GM12878 (cell line): ENCODE results near the gene SPATA24. TPM values are rescaled to one million over a fixed set of nuclear protein-coding genes. Genes with fewer than 3 reads are reported as not detected.

Experiments used
- BHLHE40 ChIP-seq, 2 experiments: fragments of 450-650 bp in 1 of 2; IDR thresholded peaks; 2 replicates each; pipeline ENCODE4 v1.6.1; 2011 to 2017; ENCODE audit warnings: low read depth in 2 of 2, borderline replicate concordance in 1 of 2, improper control_type of control experiment in 1 of 2, low read length in 1 of 2, mild to moderate bottlenecking in 1 of 2
- CBX3 ChIP-seq: fragments of 200-600 bp; sonication (generic); IDR thresholded peaks from 2 replicates; pipeline ENCODE4 v1.6.1; 2016; ENCODE audit warnings: low read depth, borderline replicate concordance
- CHD4 ChIP-seq: fragments of 200-600 bp; sonication (generic); IDR thresholded peaks from 2 replicates; pipeline ENCODE4 v1.6.1; 2016; ENCODE audit warnings: mild to moderate bottlenecking
- EED ChIP-seq: sonication (generic); IDR thresholded peaks from 2 replicates; pipeline ENCODE4 v1.6.1; 2016; ENCODE audit warnings: antibody characterized with exemption, low read depth
- EGR1 ChIP-seq, 2 experiments: IDR thresholded peaks; 1 replicate in 1 of 2; 2 replicates in 1 of 2; pipeline ENCODE4 v1.6.1; 2011 to 2012; ENCODE audit warnings: low read depth in 2 of 2, low read length in 2 of 2, borderline replicate concordance in 1 of 2, mild to moderate bottlenecking in 1 of 2, moderate library complexity in 1 of 2
- EP300 ChIP-seq, 2 experiments: fragments of 150-350 bp in 1 of 2; IDR thresholded peaks; 2 replicates each; pipeline ENCODE4 v1.6.1; 2011 to 2012; ENCODE audit warnings: low read depth in 2 of 2, low read length in 2 of 2, borderline replicate concordance in 1 of 2, improper control_type of control experiment in 1 of 2, inconsistent platforms in 1 of 2; ENCODE audit not compliant: control insufficient read depth in 1 of 2
- GABPA ChIP-seq: IDR thresholded peaks from 2 replicates; pipeline ENCODE4 v1.6.1; 2014; ENCODE audit warnings: antibody characterized with exemption, low read depth, mild to moderate bottlenecking, inconsistent platforms
- MEF2A ChIP-seq: IDR thresholded peaks from 2 replicates; pipeline ENCODE4 v1.6.1; 2011; ENCODE audit warnings: low read depth, mild to moderate bottlenecking, low read length, moderate library complexity; ENCODE audit not compliant: insufficient read depth
- PAX5 ChIP-seq: IDR thresholded peaks from 2 replicates; pipeline ENCODE4 v1.6.1; 2011; ENCODE audit warnings: low read depth, low read length, borderline replicate concordance
- POLR2A ChIP-seq: IDR thresholded peaks from 2 replicates; pipeline ENCODE4 v1.6.1; 2011; ENCODE audit warnings: low read depth, mild to moderate bottlenecking, low read length
- RCOR1 ChIP-seq: conservative IDR thresholded peaks from 2 replicates; pipeline ENCODE4 v1.6.1; 2012; ENCODE audit warnings: low read depth, low read length, improper control_type of control experiment
- SIN3A ChIP-seq: IDR thresholded peaks from 2 replicates; pipeline ENCODE4 v1.6.1; 2012; ENCODE audit warnings: low read depth, low read length, improper control_type of control experiment
- SUZ12 ChIP-seq: fragments of 200-600 bp; sonication (generic); IDR thresholded peaks from one replicate; pipeline ENCODE4 v1.6.1; 2018; ENCODE audit warnings: antibody characterized with exemption, mild to moderate bottlenecking; ENCODE audit not compliant: unreplicated experiment
- TCF12 ChIP-seq: IDR thresholded peaks from 2 replicates; pipeline ENCODE4 v1.6.1; 2011; ENCODE audit warnings: low read depth, mild to moderate bottlenecking, low read length
- WRNIP1 ChIP-seq: IDR thresholded peaks from 2 replicates; pipeline ENCODE4 v1.6.1; 2011; ENCODE audit warnings: low read depth, low read length, improper control_type of control experiment, borderline replicate concordance
- ZNF24 ChIP-seq: fragments of 450-650 bp; IDR thresholded peaks from 2 replicates; pipeline ENCODE4 v1.6.1; 2017; ENCODE audit warnings: antibody characterized with exemption, mild to moderate bottlenecking
- ZNF384 ChIP-seq: IDR thresholded peaks from 2 replicates; pipeline ENCODE4 v1.6.1; 2012; ENCODE audit warnings: low read depth, mild to moderate bottlenecking, low read length, improper control_type of control experiment, borderline replicate concordance
- polyA plus RNA-seq, 11 experiments: library from polyadenylated mRNA; depleted of rRNA in 4 of 11; unstranded in 6 of 11; stranded (reverse) in 5 of 11; fragments of >200 nt; fragmentation: Nextera tagmentation in 4 of 11; fragmentation: Illumina TruSeq in 1 of 11; extraction: Ambion mirVana in 4 of 11; extraction: Trizol in 1 of 11; gene quantifications; 1 replicate in 1 of 11; 2 replicates in 10 of 11; pipeline versions ENCODE4 v1.2.1 to v1.2.3, GENCODE V29; 2011 to 2016; ENCODE audit warnings: inconsistent platforms in 2 of 11, missing spikeins in 2 of 11, low read depth in 1 of 11
- total RNA-seq, 4 experiments: library from RNA; depleted of rRNA in 3 of 4; stranded (reverse); fragments of >200 nt in 3 of 4; fragmentation: Illumina TruSeq in 1 of 4; extraction: Trizol in 1 of 4; gene quantifications; 2 replicates each; pipeline versions ENCODE4 v1.2.1 to v1.2.3, GENCODE V29; 2013 to 2021
- TF ChIP-seq, protein P1 (sequence below): fragments of 450-650 bp; IDR thresholded peaks from 2 replicates; pipeline ENCODE4 v1.6.1; 2017; ENCODE audit warnings: low read depth, mild to moderate bottlenecking, moderate library complexity
- TF ChIP-seq, protein P2 (sequence below): fragments of 450-650 bp; IDR thresholded peaks from 2 replicates; pipeline ENCODE4 v1.6.1; 2017; ENCODE audit warnings: mild to moderate bottlenecking, moderate library complexity
- TF ChIP-seq, protein P3 (sequence below): fragments of 450-650 bp; IDR thresholded peaks from 2 replicates; pipeline ENCODE4 v1.6.1; 2017; ENCODE audit warnings: mild to moderate bottlenecking, low read depth, inconsistent platforms; ENCODE audit not compliant: poor library complexity, severe bottlenecking
- TF ChIP-seq, protein P4 (sequence below): IDR thresholded peaks from 2 replicates; pipeline ENCODE4 v1.6.1; 2012; ENCODE audit warnings: low read depth, low read length, improper control_type of control experiment

SPATA24 gene
- total and polyA plus RNA-seq, 10 of the 15 experiments (the other 5 are each of a cell fraction or from before 2014, with no cell fraction given) = 4.1 to 9.8 (median 7.3) TPM

DNA sequence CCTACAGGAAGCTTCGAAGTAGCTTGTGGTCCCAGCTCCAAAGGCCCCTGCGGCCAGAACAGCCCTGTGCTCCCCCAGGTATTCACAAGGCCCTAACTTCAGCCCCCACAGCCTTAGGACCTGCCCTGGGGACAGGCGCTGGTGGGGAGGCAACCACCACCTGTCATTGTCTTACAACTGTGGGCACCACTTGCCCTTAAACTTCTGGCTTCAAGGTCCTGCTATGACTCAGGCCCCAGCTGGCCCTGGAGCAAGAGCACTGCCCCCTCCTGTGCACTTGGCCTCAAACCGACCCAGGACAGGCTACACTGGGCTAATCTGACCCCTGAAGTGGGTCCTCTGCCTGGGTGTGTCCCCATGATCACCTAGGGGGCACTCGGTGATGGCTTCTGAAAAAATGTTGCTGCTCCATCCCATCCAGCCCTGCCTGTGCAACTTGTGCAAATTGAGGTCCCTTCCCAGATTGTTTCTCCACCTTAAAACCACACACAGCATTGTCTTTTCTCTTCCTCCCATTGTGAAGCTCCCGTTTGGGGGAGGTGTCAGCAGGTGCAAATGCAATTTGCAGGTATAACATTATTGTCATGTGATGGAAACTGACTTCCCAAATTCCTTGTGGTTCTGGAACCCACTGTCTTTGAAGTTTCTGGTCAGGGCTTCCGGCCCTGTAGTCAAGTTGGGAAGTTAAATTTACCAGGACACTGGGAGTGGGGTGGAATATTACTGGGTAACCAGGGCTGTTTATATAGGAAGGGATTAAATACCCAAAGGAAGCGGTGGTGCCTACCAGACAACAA, 7.8 kb downstream of the SPATA24 start (continued):
- TF ChIP-seq MEF2A (no peak), CBX3 (no peak), EED (no peak), PAX5 (no peak), TCF12 (peak; percentile 91), GABPA (no peak), ZNF24 (no peak), CHD4 (no peak), EP300 (IDR thresholded peaks at IDR 0.05; ENCODE audit: borderline replicate concordance in 1 of 2, control insufficient read depth in 1 of 2, low read depth in 2 of 2, low read length in 2 of 2) (no peak), SUZ12 (no peak), POLR2A (no peak), EGR1 (IDR thresholded peaks at IDR 0.05; ENCODE audit: borderline replicate concordance in 1 of 2, low read depth in 2 of 2, low read length in 2 of 2) (no peak), ZNF384 (no peak), WRNIP1 (no peak), BHLHE40 (IDR thresholded peaks at IDR 0.05; ENCODE audit: borderline replicate concordance in 1 of 2, low read depth in 2 of 2, low read length in 1 of 2) (peak in 1 of 2 experiments; percentile 15; a peak in 1 of 4 replicates), RCOR1 (no peak), SIN3A (no peak)
- TF ChIP-seq, protein P1, sequence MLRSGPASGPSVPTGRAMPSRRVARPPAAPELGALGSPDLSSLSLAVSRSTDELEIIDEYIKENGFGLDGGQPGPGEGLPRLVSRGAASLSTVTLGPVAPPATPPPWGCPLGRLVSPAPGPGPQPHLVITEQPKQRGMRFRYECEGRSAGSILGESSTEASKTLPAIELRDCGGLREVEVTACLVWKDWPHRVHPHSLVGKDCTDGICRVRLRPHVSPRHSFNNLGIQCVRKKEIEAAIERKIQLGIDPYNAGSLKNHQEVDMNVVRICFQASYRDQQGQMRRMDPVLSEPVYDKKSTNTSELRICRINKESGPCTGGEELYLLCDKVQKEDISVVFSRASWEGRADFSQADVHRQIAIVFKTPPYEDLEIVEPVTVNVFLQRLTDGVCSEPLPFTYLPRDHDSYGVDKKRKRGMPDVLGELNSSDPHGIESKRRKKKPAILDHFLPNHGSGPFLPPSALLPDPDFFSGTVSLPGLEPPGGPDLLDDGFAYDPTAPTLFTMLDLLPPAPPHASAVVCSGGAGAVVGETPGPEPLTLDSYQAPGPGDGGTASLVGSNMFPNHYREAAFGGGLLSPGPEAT = no peak
- TF ChIP-seq, protein P2, sequence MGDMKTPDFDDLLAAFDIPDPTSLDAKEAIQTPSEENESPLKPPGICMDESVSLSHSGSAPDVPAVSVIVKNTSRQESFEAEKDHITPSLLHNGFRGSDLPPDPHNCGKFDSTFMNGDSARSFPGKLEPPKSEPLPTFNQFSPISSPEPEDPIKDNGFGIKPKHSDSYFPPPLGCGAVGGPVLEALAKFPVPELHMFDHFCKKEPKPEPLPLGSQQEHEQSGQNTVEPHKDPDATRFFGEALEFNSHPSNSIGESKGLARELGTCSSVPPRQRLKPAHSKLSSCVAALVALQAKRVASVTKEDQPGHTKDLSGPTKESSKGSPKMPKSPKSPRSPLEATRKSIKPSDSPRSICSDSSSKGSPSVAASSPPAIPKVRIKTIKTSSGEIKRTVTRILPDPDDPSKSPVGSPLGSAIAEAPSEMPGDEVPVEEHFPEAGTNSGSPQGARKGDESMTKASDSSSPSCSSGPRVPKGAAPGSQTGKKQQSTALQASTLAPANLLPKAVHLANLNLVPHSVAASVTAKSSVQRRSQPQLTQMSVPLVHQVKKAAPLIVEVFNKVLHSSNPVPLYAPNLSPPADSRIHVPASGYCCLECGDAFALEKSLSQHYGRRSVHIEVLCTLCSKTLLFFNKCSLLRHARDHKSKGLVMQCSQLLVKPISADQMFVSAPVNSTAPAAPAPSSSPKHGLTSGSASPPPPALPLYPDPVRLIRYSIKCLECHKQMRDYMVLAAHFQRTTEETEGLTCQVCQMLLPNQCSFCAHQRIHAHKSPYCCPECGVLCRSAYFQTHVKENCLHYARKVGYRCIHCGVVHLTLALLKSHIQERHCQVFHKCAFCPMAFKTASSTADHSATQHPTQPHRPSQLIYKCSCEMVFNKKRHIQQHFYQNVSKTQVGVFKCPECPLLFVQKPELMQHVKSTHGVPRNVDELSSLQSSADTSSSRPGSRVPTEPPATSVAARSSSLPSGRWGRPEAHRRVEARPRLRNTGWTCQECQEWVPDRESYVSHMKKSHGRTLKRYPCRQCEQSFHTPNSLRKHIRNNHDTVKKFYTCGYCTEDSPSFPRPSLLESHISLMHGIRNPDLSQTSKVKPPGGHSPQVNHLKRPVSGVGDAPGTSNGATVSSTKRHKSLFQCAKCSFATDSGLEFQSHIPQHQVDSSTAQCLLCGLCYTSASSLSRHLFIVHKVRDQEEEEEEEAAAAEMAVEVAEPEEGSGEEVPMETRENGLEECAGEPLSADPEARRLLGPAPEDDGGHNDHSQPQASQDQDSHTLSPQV = no peak
- TF ChIP-seq, protein P3, sequence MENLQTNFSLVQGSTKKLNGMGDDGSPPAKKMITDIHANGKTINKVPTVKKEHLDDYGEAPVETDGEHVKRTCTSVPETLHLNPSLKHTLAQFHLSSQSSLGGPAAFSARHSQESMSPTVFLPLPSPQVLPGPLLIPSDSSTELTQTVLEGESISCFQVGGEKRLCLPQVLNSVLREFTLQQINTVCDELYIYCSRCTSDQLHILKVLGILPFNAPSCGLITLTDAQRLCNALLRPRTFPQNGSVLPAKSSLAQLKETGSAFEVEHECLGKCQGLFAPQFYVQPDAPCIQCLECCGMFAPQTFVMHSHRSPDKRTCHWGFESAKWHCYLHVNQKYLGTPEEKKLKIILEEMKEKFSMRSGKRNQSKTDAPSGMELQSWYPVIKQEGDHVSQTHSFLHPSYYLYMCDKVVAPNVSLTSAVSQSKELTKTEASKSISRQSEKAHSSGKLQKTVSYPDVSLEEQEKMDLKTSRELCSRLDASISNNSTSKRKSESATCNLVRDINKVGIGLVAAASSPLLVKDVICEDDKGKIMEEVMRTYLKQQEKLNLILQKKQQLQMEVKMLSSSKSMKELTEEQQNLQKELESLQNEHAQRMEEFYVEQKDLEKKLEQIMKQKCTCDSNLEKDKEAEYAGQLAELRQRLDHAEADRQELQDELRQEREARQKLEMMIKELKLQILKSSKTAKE = no peak
- TF ChIP-seq, protein P4, sequence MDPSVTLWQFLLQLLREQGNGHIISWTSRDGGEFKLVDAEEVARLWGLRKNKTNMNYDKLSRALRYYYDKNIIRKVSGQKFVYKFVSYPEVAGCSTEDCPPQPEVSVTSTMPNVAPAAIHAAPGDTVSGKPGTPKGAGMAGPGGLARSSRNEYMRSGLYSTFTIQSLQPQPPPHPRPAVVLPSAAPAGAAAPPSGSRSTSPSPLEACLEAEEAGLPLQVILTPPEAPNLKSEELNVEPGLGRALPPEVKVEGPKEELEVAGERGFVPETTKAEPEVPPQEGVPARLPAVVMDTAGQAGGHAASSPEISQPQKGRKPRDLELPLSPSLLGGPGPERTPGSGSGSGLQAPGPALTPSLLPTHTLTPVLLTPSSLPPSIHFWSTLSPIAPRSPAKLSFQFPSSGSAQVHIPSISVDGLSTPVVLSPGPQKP = no peak
